ENCODE results near the gene CPN2.

The CPN2 gene

GRCh38 chr3:194326192-194326967 is 24.7 kb downstream of the CPN2 start:
- no peak for DNase-seq

- no peak for DNase-seq
Measured at GRCh38 chr3:194325424-194326153, 25.5 kb downstream of the CPN2 start.

GRCh38 chr3:194324823-194325327 is 26.3 kb downstream of the CPN2 start:
- DNase-seq = no peak

GRCh38 chr3:194323785-194324735 is 27.1 kb downstream of the CPN2 start:
- DNase-seq = no peak

- no peak for DNase-seq
Measured at GRCh38 chr3:194322678-194323211, 28.4 kb downstream of the CPN2 start.

- DNase-seq = no peak
Measured at GRCh38 chr3:194321693-194322640, 29.2 kb downstream of the CPN2 start.

- no peak for DNase-seq
Measured at GRCh38 chr3:194320744-194321243, 30.3 kb downstream of the CPN2 start.

GRCh38 chr3:194320100-194320499 is 31.0 kb downstream of the CPN2 start:
- DNase-seq = no peak

- DNase-seq = no peak
Measured at GRCh38 chr3:194318511-194319161, 32.5 kb downstream of the CPN2 start.

- no peak for DNase-seq
Measured at GRCh38 chr3:194316918-194317317, 34.2 kb downstream of the CPN2 start.

- DNase-seq = no peak
Measured at GRCh38 chr3:194315965-194316361, 35.2 kb downstream of the CPN2 start.

- DNase-seq = peak; percentile 90
Measured at GRCh38 chr3:194315088-194315964, 35.8 kb downstream of the CPN2 start.

- no peak for DNase-seq
Measured at GRCh38 chr3:194314388-194315068, 36.6 kb downstream of the CPN2 start.

GRCh38 chr3:194313560-194314387 is 37.4 kb downstream of the CPN2 start:
- no peak for DNase-seq

- DNase-seq = no peak
Measured at GRCh38 chr3:194312743-194313281, 38.3 kb downstream of the CPN2 start.

- DNase-seq = no peak
Measured at GRCh38 chr3:194312186-194312742, 38.9 kb downstream of the CPN2 start.

- no peak for DNase-seq
Measured at GRCh38 chr3:194311000-194311399, 40.1 kb downstream of the CPN2 start.
